ENCODE data around the gene ANO7.

GRCh38 chr2:241194811-241195210 is 6.3 kb downstream of the ANO7 start:
- TF ChIP-seq ISL1 (CRISPR knock-in tag; IDR thresholded peaks at IDR 0.05): no peak
- no peak for TF ChIP-seq OSR1 (CRISPR knock-in tag; IDR thresholded peaks at IDR 0.05)
- no peak for TF ChIP-seq PATZ1 (CRISPR knock-in tag; IDR thresholded peaks at IDR 0.05; ENCODE audit: borderline replicate concordance)
- no peak for TF ChIP-seq GLIS3 (CRISPR knock-in tag; IDR thresholded peaks at IDR 0.05)
- no peak for TF ChIP-seq ZFP3 (CRISPR knock-in tag; IDR thresholded peaks at IDR 0.05)
- no peak for TF ChIP-seq ZC3H10 (CRISPR knock-in tag; IDR thresholded peaks at IDR 0.05)
- no peak for TF ChIP-seq TSHZ2 (CRISPR knock-in tag; IDR thresholded peaks at IDR 0.05)
- no peak for TF ChIP-seq CSRNP3 (CRISPR knock-in tag; IDR thresholded peaks at IDR 0.05)
- TF ChIP-seq TCF4 (CRISPR knock-in tag; IDR thresholded peaks at IDR 0.05; ENCODE audit: borderline replicate concordance): no peak
- TF ChIP-seq ZNF70 (CRISPR knock-in tag; IDR thresholded peaks at IDR 0.05): no peak
- no peak for TF ChIP-seq TOX (CRISPR knock-in tag; IDR thresholded peaks at IDR 0.05; ENCODE audit: borderline replicate concordance)

Measured in SK-N-SH treated with all-trans-retinoic acid at 6 μM for 48 hours (cell line).